Hepatocyte (in vitro differentiated cells): Measurements from ENCODE around the gene SLC16A5. TPM values are rescaled to one million over a fixed set of nuclear protein-coding genes. Genes with fewer than 3 reads are reported as not detected.
A peak's percentile ranks its signal among the peaks of the same experiment; 100 is the strongest.
"Not testable (repeated sequence)": the region's sequence is repeated elsewhere in the genome, so short reads cannot be mapped to it uniquely, and the experiment has no call there.

Experiments
- DNase-seq: peaks from one replicate; pipeline ENCODE4 v3.0.0-alpha.2; 2016; ENCODE audit warnings: low spot score
- H2AFZ ChIP-seq: fragments of 200-600 bp; sonication (generic); 2 replicates; pipeline ENCODE4 v1.6.0; 2016; ENCODE audit warnings: antibody characterized with exemption, mild to moderate bottlenecking
- H3K27ac ChIP-seq: fragments of 200-600 bp; sonication (generic); 2 replicates; pipeline ENCODE4 v1.5.1; 2016; ENCODE audit warnings: mild to moderate bottlenecking
- H3K27me3 ChIP-seq: fragments of 200-600 bp; sonication (generic); 2 replicates; pipeline ENCODE4 v1.6.1; 2016
- H3K36me3 ChIP-seq: fragments of 200-600 bp; sonication (generic); replicated peaks from 2 replicates; pipeline ENCODE4 v1.5.1; 2016; ENCODE audit warnings: low read depth; ENCODE audit not compliant: insufficient read depth
- H3K4me1 ChIP-seq: fragments of 200-600 bp; sonication (generic); 2 replicates; pipeline ENCODE4 v1.5.1; 2016; ENCODE audit warnings: mild to moderate bottlenecking, moderate library complexity; ENCODE audit not compliant: insufficient read depth
- H3K4me2 ChIP-seq: fragments of 200-600 bp; sonication (generic); 2 replicates; pipeline ENCODE4 v1.6.0; 2016
- H3K4me3 ChIP-seq: fragments of 200-600 bp; sonication (generic); 2 replicates; pipeline ENCODE4 v1.5.1; 2016; ENCODE audit warnings: mild to moderate bottlenecking
- H3K79me2 ChIP-seq: fragments of 200-600 bp; sonication (generic); 2 replicates; pipeline ENCODE4 v1.6.0; 2017; ENCODE audit warnings: mild to moderate bottlenecking
- H3K9me2 ChIP-seq: fragments of 200-600 bp; sonication (generic); replicated peaks from 2 replicates; pipeline ENCODE4 v1.6.0; 2017; ENCODE audit warnings: mild to moderate bottlenecking; ENCODE audit not compliant: insufficient read depth
- H3K9me3 ChIP-seq: fragments of 200-600 bp; sonication (generic); 2 replicates; pipeline ENCODE4 v1.5.1; 2016; ENCODE audit warnings: low read depth, mild to moderate bottlenecking
- H4K20me1 ChIP-seq: fragments of 200-600 bp; sonication (generic); 2 replicates; pipeline ENCODE4 v1.6.0; 2016; ENCODE audit warnings: mild to moderate bottlenecking; ENCODE audit not compliant: insufficient read depth, poor library complexity, severe bottlenecking
- EZH2 ChIP-seq: fragments of 200-600 bp; sonication (generic); IDR thresholded peaks from 2 replicates; pipeline ENCODE4 v1.6.1; 2016; ENCODE audit warnings: antibody characterized with exemption, mild to moderate bottlenecking, borderline replicate concordance
- EZH2phosphoT487 ChIP-seq: fragments of 200-600 bp; sonication (generic); IDR thresholded peaks from one replicate; pipeline ENCODE4 v1.6.1; 2018; ENCODE audit warnings: antibody characterized with exemption, mild to moderate bottlenecking, low read depth, moderate library complexity; ENCODE audit not compliant: unreplicated experiment, severe bottlenecking
- WGBS: methylation state at CpG from one replicate; pipeline ENCODE4 v1.1.6; 2016; ENCODE audit warnings: low lambda C conversion rate; ENCODE audit errors: missing lambda C conversion rate; 5-methylcytosine and 5-hydroxymethylcytosine counted together
- polyA plus RNA-seq: library from polyadenylated mRNA; unstranded; fragments of >200 nt; fragmentation: Nextera tagmentation; extraction: Ambion mirVana; gene quantifications from 2 replicates; pipeline ENCODE4 v1.2.1, GENCODE V29; 2016
- total RNA-seq: library from RNA; depleted of rRNA; stranded (reverse); fragments of >200 nt; gene quantifications from 2 replicates; pipeline ENCODE4 v1.2.3, GENCODE V29; 2014
- TF ChIP-seq, protein P1 (sequence below): fragments of 200-600 bp; sonication (generic); IDR thresholded peaks from 2 replicates; pipeline ENCODE4 v1.5.1; 2016; ENCODE audit warnings: antibody characterized with exemption, mild to moderate bottlenecking; ENCODE audit not compliant: poor library complexity

Gene SLC16A5
- total and polyA plus RNA-seq, 2 experiments from 2014 or later = 11.9 to 12.8 TPM

- no peak overlapping the region for H2AFZ ChIP-seq
- no peaks in the 10 kb centered on the region for H3K79me2 ChIP-seq
- no peaks in the 10 kb centered on the region for H4K20me1 ChIP-seq
- no peak overlapping the region for H3K27ac ChIP-seq
- no peak overlapping the region for H3K4me3 ChIP-seq
- DNase-seq = no peak
- H3K36me3 ChIP-seq = no peaks in the 10 kb centered on the region
- 83% methylated on average over 8 of the region's 8 CpGs for WGBS
- H3K27me3 ChIP-seq = no peaks in the 10 kb centered on the region
- H3K4me2 ChIP-seq = no peak overlapping the region
- H3K4me1 ChIP-seq = peaks cover 3% of the 10 kb centered on the region
- no peaks in the 10 kb centered on the region for H3K9me2 ChIP-seq
- TF ChIP-seq EZH2 (no peak), EZH2phosphoT487 (no peak)
- TF ChIP-seq, protein P1, sequence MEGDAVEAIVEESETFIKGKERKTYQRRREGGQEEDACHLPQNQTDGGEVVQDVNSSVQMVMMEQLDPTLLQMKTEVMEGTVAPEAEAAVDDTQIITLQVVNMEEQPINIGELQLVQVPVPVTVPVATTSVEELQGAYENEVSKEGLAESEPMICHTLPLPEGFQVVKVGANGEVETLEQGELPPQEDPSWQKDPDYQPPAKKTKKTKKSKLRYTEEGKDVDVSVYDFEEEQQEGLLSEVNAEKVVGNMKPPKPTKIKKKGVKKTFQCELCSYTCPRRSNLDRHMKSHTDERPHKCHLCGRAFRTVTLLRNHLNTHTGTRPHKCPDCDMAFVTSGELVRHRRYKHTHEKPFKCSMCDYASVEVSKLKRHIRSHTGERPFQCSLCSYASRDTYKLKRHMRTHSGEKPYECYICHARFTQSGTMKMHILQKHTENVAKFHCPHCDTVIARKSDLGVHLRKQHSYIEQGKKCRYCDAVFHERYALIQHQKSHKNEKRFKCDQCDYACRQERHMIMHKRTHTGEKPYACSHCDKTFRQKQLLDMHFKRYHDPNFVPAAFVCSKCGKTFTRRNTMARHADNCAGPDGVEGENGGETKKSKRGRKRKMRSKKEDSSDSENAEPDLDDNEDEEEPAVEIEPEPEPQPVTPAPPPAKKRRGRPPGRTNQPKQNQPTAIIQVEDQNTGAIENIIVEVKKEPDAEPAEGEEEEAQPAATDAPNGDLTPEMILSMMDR = no peak
- no peaks in the 10 kb centered on the region for H3K9me3 ChIP-seq
Measured at GRCh38 chr17:75068750-75069149, 19.0 kb upstream of the SLC16A5 start.

DNA sequence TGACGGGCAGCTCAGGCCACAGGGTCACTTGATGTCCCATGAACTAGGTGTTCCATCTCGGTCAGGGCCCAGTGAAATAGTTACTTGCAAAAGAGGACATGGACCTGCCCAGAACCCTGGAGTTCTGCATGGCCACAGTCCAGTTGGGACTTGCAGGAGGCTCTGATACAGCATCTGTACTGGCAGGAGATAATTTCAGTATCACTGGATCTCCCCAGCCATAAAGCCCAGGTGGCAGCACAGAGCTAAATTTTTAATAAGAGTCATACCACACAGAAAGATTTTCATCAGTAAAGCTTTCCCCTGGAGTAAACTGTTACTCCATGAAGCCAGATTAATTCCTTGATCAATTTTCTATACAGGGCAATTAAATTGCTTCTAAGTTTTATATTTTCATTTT, 18.0 kb upstream of the SLC16A5 start:
- no peaks in the 10 kb centered on the region for H3K79me2 ChIP-seq
- H3K4me1 ChIP-seq = peaks cover 7% of the 10 kb centered on the region
- H3K9me3 ChIP-seq = no peaks in the 10 kb centered on the region
- WGBS = 98% methylated on average over 2 of the region's 2 CpGs
- H3K4me2 ChIP-seq = no peak overlapping the region
- no peak for TF ChIP-seq EZH2phosphoT487
- TF ChIP-seq, protein P1 = peak; percentile 32
- no peaks in the 10 kb centered on the region for H3K9me2 ChIP-seq
- no peaks in the 10 kb centered on the region for H4K20me1 ChIP-seq
- no peak overlapping the region for H2AFZ ChIP-seq
- no peaks in the 10 kb centered on the region for H3K36me3 ChIP-seq
- H3K27ac ChIP-seq = no peak overlapping the region
- H3K27me3 ChIP-seq = no peaks in the 10 kb centered on the region
- no peak for DNase-seq
- H3K4me3 ChIP-seq = no peak overlapping the region

DNA sequence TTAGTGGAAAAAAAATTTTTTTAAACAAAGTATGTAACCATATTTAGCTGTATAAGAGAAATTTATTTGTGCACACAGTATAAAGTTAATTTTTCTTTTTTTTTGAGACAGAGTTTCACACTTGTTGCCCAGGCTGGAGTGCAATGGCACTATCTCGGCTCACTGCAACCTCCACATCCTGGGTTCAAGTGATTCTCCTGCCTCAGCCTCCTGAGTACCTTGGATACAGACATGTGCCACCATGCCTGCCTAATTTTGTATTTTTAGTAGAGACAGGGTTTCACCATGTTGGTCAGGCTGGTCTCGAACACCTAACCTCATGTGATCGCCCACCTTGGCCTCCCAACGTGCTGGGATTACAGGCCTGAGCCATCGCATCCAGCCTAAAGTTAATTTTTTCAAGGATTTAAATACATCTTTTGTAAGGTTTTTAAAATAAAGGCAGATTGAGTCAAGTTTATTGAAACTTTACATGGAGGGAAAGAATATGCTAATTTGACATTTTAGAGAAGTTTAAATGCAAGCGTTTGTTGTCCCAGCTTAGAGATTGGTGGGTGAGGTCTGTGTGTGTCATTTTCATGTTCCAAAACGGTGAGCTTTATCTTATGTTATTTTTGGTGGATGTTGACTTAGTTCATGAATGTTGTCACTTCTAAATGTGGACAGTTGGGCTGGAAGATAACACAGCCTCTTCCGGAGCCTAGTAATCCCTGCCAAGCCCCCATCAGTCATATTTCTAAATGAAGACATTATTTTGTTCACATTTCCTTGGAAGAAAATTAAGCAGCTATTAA, 16.1 kb upstream of the SLC16A5 start:
- H3K4me3 ChIP-seq, H3K9me3 ChIP-seq, H3K27me3 ChIP-seq, H2AFZ ChIP-seq, H3K79me2 ChIP-seq, H3K9me2 ChIP-seq, H3K4me1 ChIP-seq, H3K27ac ChIP-seq, H4K20me1 ChIP-seq, DNase-seq, H3K36me3 ChIP-seq, H3K4me2 ChIP-seq: not testable (repeated sequence)
- WGBS = 83% methylated on average over 8 of the region's 8 CpGs

DNA sequence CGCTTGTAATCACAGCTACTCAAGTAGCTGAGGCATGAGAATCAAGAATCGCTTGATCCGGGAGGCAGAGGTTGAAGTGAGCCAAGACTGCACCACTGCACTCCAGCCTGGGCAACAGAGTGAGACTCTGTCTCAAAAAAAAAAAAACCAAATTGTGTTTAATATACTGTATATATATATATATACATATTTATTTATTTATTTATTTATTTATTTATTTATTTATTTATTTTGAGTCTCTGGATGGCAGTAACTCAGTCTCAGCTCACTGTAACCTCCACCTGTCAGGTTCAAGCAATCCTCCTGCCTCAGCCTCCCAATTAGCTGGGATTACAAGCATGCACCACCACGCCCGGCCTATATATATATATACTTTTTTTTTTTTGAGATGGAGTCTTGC, 14.8 kb upstream of the SLC16A5 start:
- H3K4me3 ChIP-seq, H3K27me3 ChIP-seq, H4K20me1 ChIP-seq, H3K4me2 ChIP-seq, H3K9me2 ChIP-seq, H3K9me3 ChIP-seq, H3K27ac ChIP-seq, H3K79me2 ChIP-seq, DNase-seq, H3K36me3 ChIP-seq, H2AFZ ChIP-seq: not testable (repeated sequence)
- WGBS = 95% methylated on average over 5 of the region's 5 CpGs
- H3K4me1 ChIP-seq = peaks cover 12% of the 10 kb centered on the region
